Measurements from ENCODE around the gene FILIP1L.
A peak's percentile ranks its signal among the peaks of the same experiment; 100 is the strongest.
"Not testable (repeated sequence)": the region's sequence is repeated elsewhere in the genome, so short reads cannot be mapped to it uniquely, and the experiment has no call there.

Gene FILIP1L

GRCh38 chr3:100096866-100097265 is 17.4 kb downstream of the FILIP1L start:
- no peak for DNase-seq

GRCh38 chr3:100096286-100096685 is 18.0 kb downstream of the FILIP1L start:
- DNase-seq = not testable (repeated sequence)

- no peak for DNase-seq
These were observed 20.5 kb downstream of the FILIP1L start for GRCh38 chr3:100093831-100094230.

DNA sequence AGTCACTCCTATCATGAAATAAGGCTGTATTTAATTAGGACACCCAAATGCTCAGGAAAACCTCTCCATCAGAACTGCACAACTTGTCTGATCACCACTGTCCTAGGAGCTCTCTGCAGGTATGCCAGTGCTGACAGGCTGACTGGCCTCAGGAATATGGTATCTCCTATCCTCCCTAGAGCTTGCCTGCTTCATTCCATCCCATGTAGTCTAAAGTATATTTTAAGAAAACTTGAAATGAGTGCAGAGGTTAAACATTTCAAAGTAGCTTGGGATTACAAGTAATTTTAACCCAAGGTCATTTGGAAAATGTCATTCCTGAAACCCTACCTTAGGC is 23.7 kb downstream of the FILIP1L start:
- no peak for DNase-seq

DNA sequence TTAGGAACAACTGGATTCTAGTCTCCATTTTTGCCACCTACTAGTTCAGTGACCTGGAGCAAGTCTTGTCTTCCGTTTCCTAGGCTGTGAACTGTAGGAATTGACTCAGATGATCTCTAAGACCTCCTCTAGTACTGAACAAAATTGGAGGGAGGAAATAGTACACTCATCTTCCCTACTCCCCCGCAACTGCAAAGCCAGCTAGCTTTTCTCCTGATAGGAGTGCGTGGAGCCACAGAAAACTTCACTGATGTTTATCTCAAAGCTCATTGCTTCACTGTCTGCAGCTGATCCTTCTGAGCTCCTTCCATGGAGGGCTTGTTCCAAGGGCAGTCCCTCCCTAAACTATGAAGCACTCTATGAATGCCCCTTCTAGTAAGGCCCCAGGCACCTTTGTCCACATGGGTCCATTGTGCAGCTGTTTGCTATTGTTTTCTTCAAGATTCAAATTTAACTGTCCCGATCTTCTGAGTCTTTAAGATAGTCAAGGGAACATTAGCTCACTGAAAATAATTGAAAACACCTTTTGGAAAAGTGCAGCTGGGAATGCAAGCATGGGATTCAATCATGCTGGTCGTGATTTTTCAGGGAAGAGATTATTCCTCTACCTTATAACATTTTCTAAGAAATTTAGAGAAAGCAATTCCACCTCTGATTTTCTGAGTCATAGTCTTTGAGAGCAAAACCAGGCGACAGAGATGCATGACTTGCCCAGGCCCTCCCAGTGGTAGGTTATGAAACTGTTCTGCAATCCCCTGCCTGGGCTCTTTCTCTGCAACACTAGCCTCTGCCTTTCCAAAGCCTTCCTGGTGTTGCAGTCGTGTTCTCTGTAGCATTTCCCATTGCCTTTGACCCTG is 24.3 kb downstream of the FILIP1L start:
- peak; percentile 40 for DNase-seq

GRCh38 chr3:100088735-100089368 is 25.4 kb downstream of the FILIP1L start:
- no peak for DNase-seq

DNA sequence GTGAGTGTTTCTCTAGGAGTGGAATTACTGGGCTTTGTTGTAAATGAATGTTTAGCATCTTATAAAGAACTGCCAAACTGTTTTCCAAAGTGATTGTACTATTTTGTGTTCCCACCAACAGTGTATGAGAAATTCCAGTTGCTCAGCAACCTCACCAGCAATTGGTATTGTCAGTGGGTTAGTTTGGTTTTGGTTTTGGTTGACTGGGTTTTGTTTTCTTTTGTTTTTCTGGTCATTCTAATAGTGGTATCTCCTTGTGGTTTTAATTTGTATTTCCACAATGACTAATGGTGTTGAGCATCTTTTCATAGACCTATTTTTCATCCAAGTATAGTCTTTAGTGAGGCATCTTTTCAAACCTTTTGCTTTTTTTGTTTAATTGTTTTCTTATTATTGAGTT is 27.1 kb downstream of the FILIP1L start:
- DNase-seq = no peak

GRCh38 chr3:100086401-100086800 is 27.9 kb downstream of the FILIP1L start:
- DNase-seq = no peak

- DNase-seq = no peak
These were observed 30.0 kb downstream of the FILIP1L start for GRCh38 chr3:100084100-100084806.

DNA sequence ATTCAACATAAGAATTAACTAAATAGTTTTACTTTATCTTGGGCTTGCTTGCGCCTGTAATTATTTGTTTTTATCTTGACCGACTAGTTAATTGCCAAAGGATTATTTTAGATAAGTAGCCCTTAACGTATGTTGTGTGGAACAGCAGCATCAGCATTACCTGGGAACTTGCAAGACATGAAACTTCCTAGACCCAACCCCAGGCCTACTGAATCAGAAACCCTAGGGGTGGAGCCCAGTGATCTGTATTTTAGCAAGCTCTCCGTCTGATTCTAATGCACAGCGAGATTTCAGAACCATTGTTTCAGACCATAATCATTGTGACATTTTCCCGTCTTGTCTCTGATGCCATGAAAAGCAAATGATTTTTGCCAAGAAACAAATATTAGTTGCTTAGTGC is 31.1 kb downstream of the FILIP1L start:
- no peak for DNase-seq

- no peak for DNase-seq
These were observed 31.6 kb downstream of the FILIP1L start for GRCh38 chr3:100082714-100083113.

GRCh38 chr3:100081986-100082692 is 32.2 kb downstream of the FILIP1L start:
- no peak for DNase-seq

DNA sequence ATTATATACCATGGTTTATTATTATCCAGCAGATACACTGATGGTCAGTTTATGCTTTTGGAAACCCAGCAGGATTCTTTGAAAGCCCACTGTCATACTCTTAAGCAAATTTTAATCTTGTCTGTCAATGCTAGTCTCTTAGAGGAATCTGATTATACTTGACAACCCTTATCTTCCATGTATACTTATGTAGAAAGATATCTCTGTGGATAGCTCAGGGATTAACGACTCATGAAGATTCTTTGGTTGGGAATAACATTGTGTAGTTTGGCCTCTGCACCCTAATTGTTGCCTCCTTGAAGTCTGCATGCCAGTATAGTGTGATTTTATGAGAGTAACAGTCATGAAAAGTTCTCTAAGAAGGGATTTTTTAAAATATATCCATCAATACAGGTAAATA is 33.0 kb downstream of the FILIP1L start:
- DNase-seq = no peak

- no peak for DNase-seq
These were observed 33.7 kb downstream of the FILIP1L start for GRCh38 chr3:100080573-100080972.

DNA sequence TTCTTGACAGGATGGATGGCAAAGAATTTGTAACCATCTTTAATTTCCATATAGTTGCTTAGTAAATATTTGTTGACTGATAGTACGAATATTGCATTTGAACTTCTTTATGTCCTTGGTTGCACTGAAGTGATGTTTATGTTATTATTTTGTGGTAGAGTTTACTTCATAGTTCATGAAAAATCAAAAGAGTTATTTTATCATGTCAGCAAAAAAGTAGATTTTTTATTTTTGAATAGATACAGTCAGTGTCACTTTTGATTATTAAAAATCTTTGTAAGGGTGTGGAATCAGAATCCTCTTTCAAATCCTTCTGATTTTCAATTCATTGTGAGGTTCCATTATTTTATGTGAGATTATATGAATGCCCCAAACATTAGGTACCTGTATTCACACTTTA is 35.0 kb downstream of the FILIP1L start:
- no peak for DNase-seq

- DNase-seq = peak; percentile 74
These were observed 37.4 kb downstream of the FILIP1L start for GRCh38 chr3:100076731-100077529.

DNA sequence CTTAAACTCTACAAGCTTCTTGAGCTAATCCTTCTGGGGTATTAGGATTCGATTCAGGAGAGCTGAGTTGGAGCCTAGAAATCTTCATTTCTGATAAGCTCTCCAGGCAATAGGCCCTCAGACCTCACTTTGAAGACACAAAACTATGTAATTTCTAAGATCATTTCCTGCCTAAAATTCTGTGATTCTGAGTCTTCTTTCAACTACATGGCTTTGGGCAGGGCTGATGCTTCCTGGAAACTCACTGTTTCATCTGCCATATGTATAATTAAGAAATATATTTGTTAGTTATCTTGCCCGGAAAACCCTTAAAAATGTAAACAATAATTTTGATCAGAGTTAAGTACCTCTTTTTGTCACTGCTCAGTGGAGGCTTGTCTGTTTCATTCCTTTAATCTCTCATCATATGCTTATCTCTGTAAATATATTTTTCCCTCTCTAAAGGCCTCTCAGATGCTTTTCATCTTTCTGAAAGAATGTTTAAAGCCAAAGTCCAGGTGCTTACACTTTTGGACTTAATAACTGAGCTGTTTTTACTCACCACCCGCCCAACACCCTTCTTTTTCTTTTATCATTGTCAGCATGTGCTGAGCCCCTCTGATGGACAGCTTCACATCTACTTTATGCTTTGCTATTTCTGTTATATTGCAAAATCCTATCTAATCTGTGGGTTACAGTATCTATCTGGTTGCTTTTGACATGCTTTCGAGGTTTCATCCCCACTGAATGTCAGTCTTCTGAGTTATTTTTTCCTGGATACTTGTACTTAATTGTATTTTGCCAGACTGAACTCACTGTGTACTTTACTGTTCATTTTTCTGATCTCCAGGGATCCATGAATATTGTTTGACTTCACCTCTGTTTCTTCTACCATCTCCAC is 38.2 kb downstream of the FILIP1L start:
- DNase-seq = peak; percentile 55

- DNase-seq = no peak
These were observed 39.1 kb downstream of the FILIP1L start for GRCh38 chr3:100075196-100075595.

- DNase-seq = peak; percentile 68
These were observed 40.5 kb downstream of the FILIP1L start for GRCh38 chr3:100073714-100074307.

- DNase-seq = no peak
These were observed 41.1 kb downstream of the FILIP1L start for GRCh38 chr3:100073049-100073713.

Measured in NCI-H82 (cell line).